ENCODE results near the gene TBK1. TPM values are rescaled to one million over a fixed set of nuclear protein-coding genes. Genes with fewer than 3 reads are reported as not detected.

The TBK1 gene
- total RNA-seq, 2 experiments from 2014 or later = 14.0 to 15.5 TPM

GRCh38 chr12:64457032-64457431 is 5.1 kb downstream of the TBK1 start:
- TF ChIP-seq, protein P1, sequence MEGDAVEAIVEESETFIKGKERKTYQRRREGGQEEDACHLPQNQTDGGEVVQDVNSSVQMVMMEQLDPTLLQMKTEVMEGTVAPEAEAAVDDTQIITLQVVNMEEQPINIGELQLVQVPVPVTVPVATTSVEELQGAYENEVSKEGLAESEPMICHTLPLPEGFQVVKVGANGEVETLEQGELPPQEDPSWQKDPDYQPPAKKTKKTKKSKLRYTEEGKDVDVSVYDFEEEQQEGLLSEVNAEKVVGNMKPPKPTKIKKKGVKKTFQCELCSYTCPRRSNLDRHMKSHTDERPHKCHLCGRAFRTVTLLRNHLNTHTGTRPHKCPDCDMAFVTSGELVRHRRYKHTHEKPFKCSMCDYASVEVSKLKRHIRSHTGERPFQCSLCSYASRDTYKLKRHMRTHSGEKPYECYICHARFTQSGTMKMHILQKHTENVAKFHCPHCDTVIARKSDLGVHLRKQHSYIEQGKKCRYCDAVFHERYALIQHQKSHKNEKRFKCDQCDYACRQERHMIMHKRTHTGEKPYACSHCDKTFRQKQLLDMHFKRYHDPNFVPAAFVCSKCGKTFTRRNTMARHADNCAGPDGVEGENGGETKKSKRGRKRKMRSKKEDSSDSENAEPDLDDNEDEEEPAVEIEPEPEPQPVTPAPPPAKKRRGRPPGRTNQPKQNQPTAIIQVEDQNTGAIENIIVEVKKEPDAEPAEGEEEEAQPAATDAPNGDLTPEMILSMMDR (IDR thresholded peaks at IDR 0.05) = no peak
- ChIA-PET POLR2A (no interaction called here), CTCF (interaction anchor here (1.2 kb wide), 1 partner anchor 14 kb away, joined by 3 read pairs; no protein-coding TSS in a partner anchor)
- Mint-ChIP-seq H3K9me3 (no peaks in the 10 kb centered on the region), H3K27ac (peak overlapping the region; percentile 52), H3K4me1 (ENCODE audit: low read depth) (peaks cover 45% of the 10 kb centered on the region), H3K36me3 (ENCODE audit: low read depth) (peaks cover 27% of the 10 kb centered on the region), H3K4me3 (no peak overlapping the region), H3K27me3 (no peaks in the 10 kb centered on the region)
- DNase-seq = peak; percentile 50
- intact Hi-C loops (cut with micrococcal nuclease) = no loop called here
- peak; percentile 41 for ATAC-seq

- ChIA-PET CTCF (no interaction called here), POLR2A (no interaction called here)
- peaks cover 45% of the 10 kb centered on the region for H3K4me1 Mint-ChIP-seq (ENCODE audit: low read depth)
- H3K27ac Mint-ChIP-seq = peak overlapping the region; percentile 52
- intact Hi-C loops (cut with micrococcal nuclease) = no loop called here
- H3K9me3 Mint-ChIP-seq = no peaks in the 10 kb centered on the region
- no peaks in the 10 kb centered on the region for H3K27me3 Mint-ChIP-seq
- peak; percentile 59 for ATAC-seq
- TF ChIP-seq, protein P1 (IDR thresholded peaks at IDR 0.05) = no peak
- DNase-seq = no peak
- no peak overlapping the region for H3K4me3 Mint-ChIP-seq
- H3K36me3 Mint-ChIP-seq (ENCODE audit: low read depth) = peaks cover 29% of the 10 kb centered on the region
Measured at GRCh38 chr12:64457466-64457865, 5.5 kb downstream of the TBK1 start.

DNA sequence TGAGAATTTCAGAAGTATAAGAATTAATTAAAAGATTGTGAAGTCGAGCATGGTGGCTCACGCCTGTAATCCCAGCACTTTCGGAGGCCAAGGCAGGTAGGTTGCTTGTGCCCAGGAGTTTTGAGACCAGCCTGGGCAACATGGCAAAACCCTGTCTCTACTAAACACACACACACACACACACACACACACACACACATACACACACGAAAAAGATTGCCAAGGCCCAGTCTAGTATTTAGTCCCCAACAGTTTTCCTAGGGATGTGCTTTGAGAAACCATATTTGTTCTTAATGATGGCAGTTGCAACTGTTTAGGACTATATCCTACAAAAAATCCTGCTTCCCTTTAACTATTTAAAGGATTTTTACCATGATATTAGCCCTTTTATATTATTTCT is 6.0 kb downstream of the TBK1 start:
- DNase-seq = no peak
- ChIA-PET CTCF (no interaction called here), POLR2A (interaction anchor here (1.1 kb wide), 1 partner anchor 13 kb away, joined by 3 read pairs; no protein-coding TSS in a partner anchor)
- peaks cover 29% of the 10 kb centered on the region for H3K36me3 Mint-ChIP-seq (ENCODE audit: low read depth)
- H3K27me3 Mint-ChIP-seq = no peaks in the 10 kb centered on the region
- no peaks in the 10 kb centered on the region for H3K9me3 Mint-ChIP-seq
- intact Hi-C loops (cut with micrococcal nuclease) = no loop called here
- no peak overlapping the region for H3K4me3 Mint-ChIP-seq
- H3K27ac Mint-ChIP-seq = peak overlapping the region; percentile 52
- H3K4me1 Mint-ChIP-seq (ENCODE audit: low read depth) = peaks cover 44% of the 10 kb centered on the region
- ATAC-seq = no peak
- TF ChIP-seq, protein P1 (IDR thresholded peaks at IDR 0.05) = no peak

- H3K4me3 Mint-ChIP-seq = peak overlapping the region; percentile 69
- ChIA-PET POLR2A (interaction anchor here (1.1 kb wide), 1 partner anchor 14 kb away, joined by 3 read pairs; no protein-coding TSS in a partner anchor), CTCF (no interaction called here)
- DNase-seq (no peak), ATAC-seq (peak; percentile 34)
- TF ChIP-seq, protein P1 (IDR thresholded peaks at IDR 0.05) = no peak
- H3K27ac Mint-ChIP-seq = peak overlapping the region; percentile 89
- no peaks in the 10 kb centered on the region for H3K9me3 Mint-ChIP-seq
- H3K36me3 Mint-ChIP-seq (ENCODE audit: low read depth) = peaks cover 30% of the 10 kb centered on the region
- intact Hi-C loops (cut with micrococcal nuclease) = no loop called here
- H3K4me1 Mint-ChIP-seq (ENCODE audit: low read depth) = peaks cover 36% of the 10 kb centered on the region
- no peaks in the 10 kb centered on the region for H3K27me3 Mint-ChIP-seq
Measured at GRCh38 chr12:64459394-64459891, 7.5 kb downstream of the TBK1 start.

DNA sequence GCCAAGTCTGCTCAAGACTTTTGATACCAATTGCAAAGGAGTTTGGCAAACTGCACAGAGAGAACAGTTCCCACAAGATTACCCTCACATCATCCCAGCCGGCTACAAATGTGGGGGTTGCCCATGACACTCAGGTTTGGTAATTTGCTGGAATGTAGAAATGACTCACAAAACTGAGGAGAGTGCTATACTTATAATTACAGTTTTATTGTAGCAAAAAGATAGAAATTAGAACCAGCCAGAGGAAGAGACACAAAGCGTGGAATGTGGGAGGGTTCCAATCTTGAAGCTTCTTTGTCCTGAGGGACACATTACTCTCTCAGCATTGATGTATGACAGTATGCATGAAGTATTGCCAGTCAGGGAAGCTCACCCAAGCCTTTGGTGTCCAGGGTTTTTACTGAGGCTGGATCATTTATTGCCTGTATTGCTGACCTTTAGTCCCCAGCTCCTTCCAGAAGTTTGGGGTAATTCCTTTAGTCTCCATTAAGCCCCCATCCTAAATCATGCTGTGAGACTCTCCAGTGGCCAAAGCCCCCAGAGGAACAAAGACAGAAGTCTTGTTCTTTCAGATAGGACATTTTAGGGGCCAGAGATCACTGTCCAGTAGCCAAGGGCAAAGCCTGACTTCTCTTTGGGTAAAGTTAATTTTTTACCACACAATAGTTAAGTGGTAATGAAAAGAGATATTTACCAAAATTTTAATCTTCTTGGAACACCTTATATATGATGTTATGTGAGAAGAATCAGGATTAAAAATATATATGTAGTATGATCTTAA is 9.9 kb downstream of the TBK1 start:
- no peaks in the 10 kb centered on the region for H3K27me3 Mint-ChIP-seq
- H3K9me3 Mint-ChIP-seq = no peaks in the 10 kb centered on the region
- ChIA-PET POLR2A (no interaction called here), CTCF (no interaction called here)
- H3K4me1 Mint-ChIP-seq (ENCODE audit: low read depth) = peaks cover 25% of the 10 kb centered on the region
- H3K4me3 Mint-ChIP-seq = no peak overlapping the region
- no peak for ATAC-seq
- H3K27ac Mint-ChIP-seq = no peak overlapping the region
- intact Hi-C loops (cut with micrococcal nuclease) = no loop called here
- DNase-seq = no peak
- peaks cover 37% of the 10 kb centered on the region for H3K36me3 Mint-ChIP-seq (ENCODE audit: low read depth)
- TF ChIP-seq, protein P1 (IDR thresholded peaks at IDR 0.05) = no peak
